ENCODE data around the gene BAZ2A. TPM values are rescaled to one million over a fixed set of nuclear protein-coding genes. Genes with fewer than 3 reads are reported as not detected.

The BAZ2A gene
- total and polyA plus RNA-seq, 2 donors = 18.0 to 29.8 TPM

DNA sequence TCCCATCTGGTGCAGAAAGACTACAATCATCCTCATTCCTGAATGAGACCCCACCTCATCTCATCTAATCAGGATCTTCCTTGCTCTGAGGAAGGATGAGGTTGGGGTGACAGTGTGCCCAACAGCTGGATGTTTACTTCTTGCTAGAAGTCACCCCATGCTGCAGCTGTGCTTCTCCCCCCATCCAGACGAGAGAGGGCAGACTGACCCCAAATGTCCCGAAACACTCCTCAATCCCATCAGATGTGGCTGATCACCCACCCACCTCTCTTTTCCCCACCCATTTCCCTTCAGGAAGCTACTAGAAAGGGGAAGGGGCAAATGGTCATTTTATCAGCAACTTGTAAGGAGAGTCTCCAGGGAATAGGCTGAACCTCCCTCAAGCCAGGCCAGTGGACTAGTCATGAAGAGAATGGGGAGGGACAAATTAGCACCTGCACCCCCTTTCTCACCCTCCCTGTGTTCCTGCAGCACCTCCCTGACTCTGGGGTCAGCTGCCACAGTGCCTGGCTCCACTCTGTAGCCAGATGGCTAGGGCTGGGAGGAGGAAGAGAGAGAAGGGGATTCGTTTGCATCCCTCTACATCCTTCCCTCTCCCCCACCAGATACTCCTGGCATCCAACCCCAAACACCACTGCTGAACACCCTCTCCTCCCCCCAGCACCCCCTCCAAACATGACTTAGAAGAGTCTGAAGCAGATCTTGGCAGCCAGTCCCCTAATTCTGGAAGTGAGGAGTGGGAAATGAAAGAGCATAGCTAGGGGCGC, 2.8 kb upstream of the BAZ2A start:
- WGBS = 62% methylated on average over 4 of the region's 4 CpGs
- H3K4me3 ChIP-seq (ENCODE audit: low read length in 2 of 2) = peak overlapping the region; percentile 46 to 82
- peaks cover 38 to 79% of the 10 kb centered on the region in 2 donors for H3K4me1 ChIP-seq (ENCODE audit: control insufficient read depth in 2 of 2, insufficient read depth in 2 of 2, low read length in 2 of 2)
- peak overlapping the region; percentile 43 to 87 for H3K27ac ChIP-seq (ENCODE audit: low read depth in 1 of 2, low read length in 1 of 2)
- H3K27me3 ChIP-seq (ENCODE audit: control insufficient read depth in 2 of 2, insufficient read depth in 1 of 2, low read length in 1 of 2) = no peaks in the 10 kb centered on the region
- H3K36me3 ChIP-seq (ENCODE audit: control insufficient read depth in 2 of 2, insufficient read depth in 2 of 2, low read length in 1 of 2) = peaks cover 8 to 17% of the 10 kb centered on the region in 2 donors
- H3K9me3 ChIP-seq (ENCODE audit: control insufficient read depth in 2 of 2, insufficient read depth in 1 of 2, low read length in 1 of 2) = no peaks in the 10 kb centered on the region
- DNase-seq (ENCODE audit: low read depth in 6 of 9, low spot score in 9 of 9) = peak in 1 of 9 donors; percentile 10

DNA sequence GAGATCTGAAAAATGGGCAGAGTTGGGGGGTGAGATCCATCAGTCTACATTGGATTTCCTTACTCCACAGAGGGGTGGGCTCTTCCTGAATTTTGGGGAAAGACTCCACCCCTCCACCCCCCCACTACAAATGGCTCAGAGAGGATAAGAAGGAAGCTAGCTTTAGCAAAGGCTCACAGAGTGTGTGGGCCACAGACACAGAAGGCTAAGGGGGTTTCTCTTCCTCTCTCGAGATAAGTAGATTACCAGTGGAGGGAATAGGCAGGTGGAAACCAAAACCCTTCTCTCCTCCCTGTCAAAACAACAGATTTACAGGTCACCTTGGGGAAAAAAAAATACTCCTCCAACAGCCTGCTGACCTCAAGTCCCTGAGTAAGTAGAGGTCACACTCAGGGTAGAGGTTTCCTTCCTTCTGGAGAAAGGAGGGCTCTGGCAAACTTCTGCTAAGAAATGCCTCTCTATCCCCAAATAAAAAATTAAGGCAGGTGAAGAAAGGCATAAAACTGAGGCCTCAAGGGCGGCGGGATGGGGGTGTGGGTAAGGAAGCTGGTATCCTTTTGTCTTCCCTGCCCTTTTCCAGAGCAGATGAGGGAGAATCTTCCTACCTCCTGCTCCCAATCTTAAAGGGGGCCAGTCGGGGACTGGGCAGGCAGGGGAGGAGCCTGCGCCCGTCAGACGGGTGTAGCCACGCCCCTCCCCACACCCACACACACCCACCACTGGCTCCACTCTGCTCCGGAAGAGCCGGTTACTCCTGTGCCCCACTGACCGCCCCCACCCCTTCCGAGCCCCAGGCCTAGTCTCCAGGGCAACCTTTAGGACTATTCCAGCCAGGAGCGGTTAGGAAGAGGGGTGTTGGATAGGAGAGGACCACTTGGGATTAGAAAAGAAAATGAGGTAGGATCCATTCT, 1.9 kb upstream of the BAZ2A start:
- peak in 3 of 9 donors; percentile 51 to 71 (median 58) for DNase-seq (ENCODE audit: low read depth in 6 of 9, low spot score in 9 of 9)
- H3K4me3 ChIP-seq (ENCODE audit: low read length in 2 of 2) = peak overlapping the region; percentile 46 to 82
- no peaks in the 10 kb centered on the region for H3K9me3 ChIP-seq (ENCODE audit: control insufficient read depth in 2 of 2, insufficient read depth in 1 of 2, low read length in 1 of 2)
- H3K36me3 ChIP-seq (ENCODE audit: control insufficient read depth in 2 of 2, insufficient read depth in 2 of 2, low read length in 1 of 2) = peaks cover 10 to 13% of the 10 kb centered on the region in 2 donors
- WGBS = 8% methylated on average over 13 of the region's 13 CpGs
- H3K27ac ChIP-seq (ENCODE audit: low read depth in 1 of 2, low read length in 1 of 2) = peak overlapping the region; percentile 71 to 87
- H3K4me1 ChIP-seq (ENCODE audit: control insufficient read depth in 2 of 2, insufficient read depth in 2 of 2, low read length in 2 of 2) = peaks cover 36 to 79% of the 10 kb centered on the region in 2 donors
- H3K27me3 ChIP-seq (ENCODE audit: control insufficient read depth in 2 of 2, insufficient read depth in 1 of 2, low read length in 1 of 2) = no peaks in the 10 kb centered on the region

DNA sequence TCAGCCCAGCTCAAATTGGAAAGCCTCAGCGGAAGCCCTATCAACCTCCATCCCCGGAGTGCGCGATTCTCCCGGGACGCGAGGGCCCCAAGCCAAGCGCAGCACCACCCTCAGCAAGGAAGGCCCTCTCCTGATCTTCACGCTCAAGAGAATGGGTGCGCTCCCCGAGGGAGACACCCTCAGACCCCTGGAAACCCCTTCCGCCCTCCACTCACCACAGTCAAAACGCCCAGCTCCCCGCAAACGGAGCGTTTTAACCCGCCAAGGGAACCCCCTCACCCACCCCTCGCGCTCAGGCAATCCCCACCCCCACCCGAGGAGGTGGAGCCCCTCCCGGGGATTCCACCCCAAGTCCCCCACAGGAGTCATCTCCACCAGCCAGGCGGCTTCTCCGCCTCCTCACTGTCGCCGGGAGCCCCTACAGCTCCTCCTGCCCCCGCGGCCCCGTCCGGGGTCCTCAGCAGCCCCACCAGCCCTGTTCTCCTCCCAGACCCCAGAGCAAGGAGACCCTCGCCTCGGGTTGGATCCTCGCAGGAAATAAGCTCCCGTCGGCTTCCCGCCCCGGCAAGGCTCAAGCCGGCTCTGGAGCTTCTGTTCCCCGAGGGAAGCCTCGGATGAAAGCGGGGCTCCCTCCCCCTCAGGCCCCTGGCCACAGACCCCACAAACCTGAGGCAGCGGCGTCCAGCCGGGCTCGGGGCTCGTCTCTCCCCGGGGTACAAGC, 507 bp downstream of the BAZ2A start:
- H3K27ac ChIP-seq (ENCODE audit: low read depth in 1 of 2, low read length in 1 of 2) = peak overlapping the region; percentile 81 to 86
- peaks cover 35 to 58% of the 10 kb centered on the region in 2 donors for H3K4me1 ChIP-seq (ENCODE audit: control insufficient read depth in 2 of 2, insufficient read depth in 2 of 2, low read length in 2 of 2)
- H3K27me3 ChIP-seq (ENCODE audit: control insufficient read depth in 2 of 2, insufficient read depth in 1 of 2, low read length in 1 of 2) = no peaks in the 10 kb centered on the region
- H3K9me3 ChIP-seq (ENCODE audit: control insufficient read depth in 2 of 2, insufficient read depth in 1 of 2, low read length in 1 of 2) = no peaks in the 10 kb centered on the region
- peaks cover 15 to 24% of the 10 kb centered on the region in 2 donors for H3K36me3 ChIP-seq (ENCODE audit: control insufficient read depth in 2 of 2, insufficient read depth in 2 of 2, low read length in 1 of 2)
- peak overlapping the region; percentile 94 to 100 for H3K4me3 ChIP-seq (ENCODE audit: low read length in 2 of 2)
- under 1% methylated on average over 46 of the region's 46 CpGs for WGBS
- DNase-seq (ENCODE audit: low read depth in 6 of 9, low spot score in 9 of 9) = peak in 3 of 9 donors; percentile 19 to 49 (median 37)

GRCh38 chr12:56628671-56629458, 1.3 kb downstream of the BAZ2A start:
- under 1% methylated on average over 18 of the region's 18 CpGs for WGBS
- Histone ChIP-seq H3K9me3 (ENCODE audit: control insufficient read depth in 2 of 2, insufficient read depth in 1 of 2, low read length in 1 of 2) (no peaks in the 10 kb centered on the region), H3K4me3 (ENCODE audit: low read length in 2 of 2) (peak overlapping the region; percentile 94 to 100), H3K36me3 (ENCODE audit: control insufficient read depth in 2 of 2, insufficient read depth in 2 of 2, low read length in 1 of 2) (peaks cover 15 to 29% of the 10 kb centered on the region in 2 donors), H3K27ac (ENCODE audit: low read depth in 1 of 2, low read length in 1 of 2) (peak overlapping the region; percentile 81 to 86), H3K27me3 (ENCODE audit: control insufficient read depth in 2 of 2, insufficient read depth in 1 of 2, low read length in 1 of 2) (no peaks in the 10 kb centered on the region), H3K4me1 (ENCODE audit: control insufficient read depth in 2 of 2, insufficient read depth in 2 of 2, low read length in 2 of 2) (peaks cover 35 to 52% of the 10 kb centered on the region in 2 donors)
- peak in 4 of 9 donors; percentile 44 to 71 (median 55) for DNase-seq (ENCODE audit: low read depth in 6 of 9, low spot score in 9 of 9)

- no peak overlapping the region for H3K4me3 ChIP-seq (ENCODE audit: low read length in 2 of 2)
- peaks cover 16 to 30% of the 10 kb centered on the region in 2 donors for H3K4me1 ChIP-seq (ENCODE audit: control insufficient read depth in 2 of 2, insufficient read depth in 2 of 2, low read length in 2 of 2)
- peaks cover 23 to 47% of the 10 kb centered on the region in 2 donors for H3K36me3 ChIP-seq (ENCODE audit: control insufficient read depth in 2 of 2, insufficient read depth in 2 of 2, low read length in 1 of 2)
- no peak for DNase-seq (ENCODE audit: low read depth in 6 of 9, low spot score in 9 of 9)
- no peaks in the 10 kb centered on the region for H3K9me3 ChIP-seq (ENCODE audit: control insufficient read depth in 2 of 2, insufficient read depth in 1 of 2, low read length in 1 of 2)
- no peak overlapping the region for H3K27ac ChIP-seq (ENCODE audit: low read depth in 1 of 2, low read length in 1 of 2)
- no peaks in the 10 kb centered on the region for H3K27me3 ChIP-seq (ENCODE audit: control insufficient read depth in 2 of 2, insufficient read depth in 1 of 2, low read length in 1 of 2)
These were observed 3.4 kb downstream of the BAZ2A start for GRCh38 chr12:56626701-56627100.

DNA sequence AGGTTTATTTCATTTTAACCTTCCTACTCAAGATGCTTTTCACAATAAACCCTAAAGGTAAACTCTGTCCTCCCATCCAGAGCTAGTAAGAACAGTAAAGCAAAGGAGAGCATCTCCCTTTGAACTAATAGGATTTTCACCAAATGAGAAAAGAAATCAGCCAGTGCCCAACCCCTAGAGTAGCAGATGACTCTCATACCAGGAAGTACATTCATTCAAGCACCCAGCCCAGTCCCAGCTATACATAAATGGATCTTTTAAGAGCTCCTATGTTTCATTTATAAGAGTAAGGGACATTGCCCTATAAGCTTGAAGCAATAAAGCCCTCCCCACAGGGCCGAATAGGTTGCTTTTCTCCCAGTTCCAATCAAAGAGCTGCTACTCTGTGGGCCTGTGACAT, 7.6 kb downstream of the BAZ2A start:
- H3K9me3 ChIP-seq (ENCODE audit: control insufficient read depth in 2 of 2, insufficient read depth in 1 of 2, low read length in 1 of 2) = no peaks in the 10 kb centered on the region
- H3K36me3 ChIP-seq (ENCODE audit: control insufficient read depth in 2 of 2, insufficient read depth in 2 of 2, low read length in 1 of 2) = peaks cover 35 to 76% of the 10 kb centered on the region in 2 donors
- no peaks in the 10 kb centered on the region for H3K27me3 ChIP-seq (ENCODE audit: control insufficient read depth in 2 of 2, insufficient read depth in 1 of 2, low read length in 1 of 2)
- no peak for DNase-seq (ENCODE audit: low read depth in 6 of 9, low spot score in 9 of 9)
- 97% methylated on average over 1 of the region's 1 CpG for WGBS
- H3K27ac ChIP-seq (ENCODE audit: low read depth in 1 of 2, low read length in 1 of 2) = no peak overlapping the region
- peaks cover 0 to 2% of the 10 kb centered on the region in 2 donors for H3K4me1 ChIP-seq (ENCODE audit: control insufficient read depth in 2 of 2, insufficient read depth in 2 of 2, low read length in 2 of 2)
- H3K4me3 ChIP-seq (ENCODE audit: low read length in 2 of 2) = no peak overlapping the region

GRCh38 chr12:56616925-56617324, 13.2 kb downstream of the BAZ2A start:
- H3K4me1 ChIP-seq (ENCODE audit: control insufficient read depth in 2 of 2, insufficient read depth in 2 of 2, low read length in 2 of 2) = peaks cover 0 to 4% of the 10 kb centered on the region in 2 donors
- H3K9me3 ChIP-seq (ENCODE audit: control insufficient read depth in 2 of 2, insufficient read depth in 1 of 2, low read length in 1 of 2) = no peaks in the 10 kb centered on the region
- DNase-seq (ENCODE audit: low read depth in 6 of 9, low spot score in 9 of 9) = no peak
- no peak overlapping the region for H3K4me3 ChIP-seq (ENCODE audit: low read length in 2 of 2)
- no peak overlapping the region for H3K27ac ChIP-seq (ENCODE audit: low read depth in 1 of 2, low read length in 1 of 2)
- no peaks in the 10 kb centered on the region for H3K27me3 ChIP-seq (ENCODE audit: control insufficient read depth in 2 of 2, insufficient read depth in 1 of 2, low read length in 1 of 2)
- H3K36me3 ChIP-seq (ENCODE audit: control insufficient read depth in 2 of 2, insufficient read depth in 2 of 2, low read length in 1 of 2) = peaks cover 73 to 94% of the 10 kb centered on the region in 2 donors

- peaks cover 80 to 94% of the 10 kb centered on the region in 2 donors for H3K36me3 ChIP-seq (ENCODE audit: control insufficient read depth in 2 of 2, insufficient read depth in 2 of 2, low read length in 1 of 2)
- WGBS = 98% methylated on average over 3 of the region's 3 CpGs
- H3K27me3 ChIP-seq (ENCODE audit: control insufficient read depth in 2 of 2, insufficient read depth in 1 of 2, low read length in 1 of 2) = no peaks in the 10 kb centered on the region
- H3K4me1 ChIP-seq (ENCODE audit: control insufficient read depth in 2 of 2, insufficient read depth in 2 of 2, low read length in 2 of 2) = peaks cover 0 to 4% of the 10 kb centered on the region in 2 donors
- H3K9me3 ChIP-seq (ENCODE audit: control insufficient read depth in 2 of 2, insufficient read depth in 1 of 2, low read length in 1 of 2) = no peaks in the 10 kb centered on the region
- no peak for DNase-seq (ENCODE audit: low read depth in 6 of 9, low spot score in 9 of 9)
- no peak overlapping the region for H3K27ac ChIP-seq (ENCODE audit: low read depth in 1 of 2, low read length in 1 of 2)
- H3K4me3 ChIP-seq (ENCODE audit: low read length in 2 of 2) = no peak overlapping the region
These were observed 13.9 kb downstream of the BAZ2A start for GRCh38 chr12:56616244-56616643.

Measured in thymus (tissue), 11 donors.